Neutrophil (primary cell): ENCODE measurements around the gene OR2A2.
"Not testable (repeated sequence)": the region's sequence is repeated elsewhere in the genome, so short reads cannot be mapped to it uniquely, and the experiment has no call there.

Experiments used
- H3K27ac ChIP-seq: fragments of 200-600 bp; sonication (generic); 2 replicates; pipeline ENCODE4 v1.5.1; 2016; ENCODE audit warnings: mild to moderate bottlenecking, moderate library complexity
- H3K27me3 ChIP-seq: fragments of 200-600 bp; sonication (generic); 2 replicates; pipeline ENCODE4 v1.6.0; 2016; ENCODE audit warnings: mild to moderate bottlenecking
- H3K36me3 ChIP-seq: fragments of 200-600 bp; sonication (generic); 2 replicates; pipeline ENCODE4 v1.5.1; 2017
- H3K4me1 ChIP-seq, 2 experiments: fragments of 200-600 bp in 1 of 2; sonication (generic) in 1 of 2; 1 replicate in 1 of 2; 2 replicates in 1 of 2; pipeline versions ENCODE4 v1.5.1 to v1.6.1; 2013 to 2016; ENCODE audit warnings: low read depth in 1 of 2, low read length in 1 of 2, mild to moderate bottlenecking in 1 of 2, moderate library complexity in 1 of 2; ENCODE audit not compliant: control insufficient read depth in 1 of 2, insufficient read depth in 1 of 2
- H3K4me3 ChIP-seq, 2 experiments: fragments of 200-600 bp in 1 of 2; sonication (generic) in 1 of 2; 1 replicate in 1 of 2; 2 replicates in 1 of 2; pipeline ENCODE4 v1.5.1; 2013 to 2016; ENCODE audit warnings: low read depth in 1 of 2, low read length in 1 of 2, mild to moderate bottlenecking in 1 of 2, moderate library complexity in 1 of 2
- H3K9me3 ChIP-seq: fragments of 200-600 bp; sonication (generic); 2 replicates; pipeline ENCODE4 v1.5.1; 2016
- CTCF ChIP-seq: fragments of 200-600 bp; sonication (generic); IDR thresholded peaks from 2 replicates; pipeline ENCODE4 v1.5.1; 2016; ENCODE audit warnings: antibody characterized with exemption

Gene OR2A2

GRCh38 chr7:144127714-144128334 is 18.4 kb downstream of the OR2A2 start:
- H3K9me3 ChIP-seq, result no peaks in the 10 kb centered on the region
- no peak overlapping the region for H3K27ac ChIP-seq
- no peaks in the 10 kb centered on the region for H3K4me1 ChIP-seq

GRCh38 chr7:144129601-144130000 is 20.2 kb downstream of the OR2A2 start:
- H3K27ac ChIP-seq, H3K4me1 ChIP-seq, H3K9me3 ChIP-seq, H3K36me3 ChIP-seq, H3K4me3 ChIP-seq, H3K27me3 ChIP-seq: not testable (repeated sequence)

More at GRCh38 chr7:144127714-144128334, 18.4 kb downstream of the OR2A2 start:
- TF ChIP-seq CTCF, result peak; percentile 32
- no peak overlapping the region for H3K4me3 ChIP-seq
- H3K27me3 ChIP-seq, result no peaks in the 10 kb centered on the region
- no peaks in the 10 kb centered on the region for H3K36me3 ChIP-seq

GRCh38 chr7:144130730-144131129 is 21.3 kb downstream of the OR2A2 start:
- no peak overlapping the region for H3K27ac ChIP-seq
- H3K36me3 ChIP-seq, result no peaks in the 10 kb centered on the region
- no peak for TF ChIP-seq CTCF
- H3K9me3 ChIP-seq, result no peaks in the 10 kb centered on the region
- no peaks in the 10 kb centered on the region for H3K4me1 ChIP-seq
- H3K4me3 ChIP-seq, result no peak overlapping the region
- H3K27me3 ChIP-seq, result no peaks in the 10 kb centered on the region

- Histone ChIP-seq H3K27me3 (no peaks in the 10 kb centered on the region), H3K4me1 (no peaks in the 10 kb centered on the region), H3K36me3 (no peaks in the 10 kb centered on the region), H3K4me3 (no peak overlapping the region), H3K9me3 (no peaks in the 10 kb centered on the region), H3K27ac (no peak overlapping the region)
- TF ChIP-seq CTCF, result no peak
Measured at GRCh38 chr7:144132262-144132661, 22.9 kb downstream of the OR2A2 start.

GRCh38 chr7:144133307-144133706 is 23.9 kb downstream of the OR2A2 start:
- H3K4me1 ChIP-seq, result no peaks in the 10 kb centered on the region
- H3K9me3 ChIP-seq, result no peaks in the 10 kb centered on the region
- H3K36me3 ChIP-seq, result no peaks in the 10 kb centered on the region
- TF ChIP-seq CTCF, result no peak
- H3K27ac ChIP-seq, result no peak overlapping the region
- no peak overlapping the region for H3K4me3 ChIP-seq
- no peaks in the 10 kb centered on the region for H3K27me3 ChIP-seq

GRCh38 chr7:144134116-144134515 is 24.7 kb downstream of the OR2A2 start:
- Histone ChIP-seq H3K4me3 (no peak overlapping the region), H3K27ac (no peak overlapping the region), H3K4me1 (no peaks in the 10 kb centered on the region), H3K27me3 (no peaks in the 10 kb centered on the region), H3K36me3 (no peaks in the 10 kb centered on the region), H3K9me3 (no peaks in the 10 kb centered on the region)
- TF ChIP-seq CTCF, result no peak
